KMS-11 (cell line): ENCODE data around the gene CELF2.

ENCODE experiments used
- H2AFZ ChIP-seq: fragments of 200-600 bp; sonication (generic); 2 replicates; pipeline ENCODE4 v1.6.1; 2016; ENCODE audit warnings: antibody characterized with exemption, mixed run types, low read depth
- H3K27ac ChIP-seq: fragments of 200-600 bp; sonication (generic); 2 replicates; pipeline ENCODE4 v1.6.1; 2016; ENCODE audit warnings: mild to moderate bottlenecking, mixed run types
- H3K27me3 ChIP-seq: fragments of 200-600 bp; sonication (generic); 2 replicates; pipeline ENCODE4 v1.6.1; 2017; ENCODE audit warnings: mild to moderate bottlenecking, low read depth, mixed run types, moderate library complexity; ENCODE audit not compliant: insufficient read depth
- H3K36me3 ChIP-seq: fragments of 200-600 bp; sonication (generic); 2 replicates; pipeline ENCODE4 v1.6.1; 2017; ENCODE audit warnings: mild to moderate bottlenecking, mixed run types; ENCODE audit not compliant: insufficient read depth
- H3K4me1 ChIP-seq: fragments of 200-600 bp; sonication (generic); 2 replicates; pipeline ENCODE4 v1.6.1; 2016; ENCODE audit warnings: mild to moderate bottlenecking, low read depth, mixed run types; ENCODE audit not compliant: poor library complexity, severe bottlenecking
- H3K4me2 ChIP-seq: fragments of 200-600 bp; sonication (generic); 2 replicates; pipeline ENCODE4 v1.7.0; 2016; ENCODE audit warnings: mild to moderate bottlenecking, mixed run types
- H3K4me3 ChIP-seq: fragments of 200-600 bp; sonication (generic); IDR thresholded peaks from 2 replicates; pipeline ENCODE4 v1.6.1; 2017; ENCODE audit warnings: low read depth, low read length, mixed read lengths; ENCODE audit not compliant: insufficient read depth
- H3K79me2 ChIP-seq: fragments of 200-600 bp; sonication (generic); 2 replicates; pipeline ENCODE4 v1.6.1; 2016; ENCODE audit warnings: low read depth, mixed run types; ENCODE audit not compliant: insufficient read depth
- H3K9ac ChIP-seq: fragments of 200-600 bp; sonication (generic); 2 replicates; pipeline ENCODE4 v1.6.1; 2016; ENCODE audit warnings: mild to moderate bottlenecking, mixed run types
- H4K20me1 ChIP-seq: fragments of 200-600 bp; sonication (generic); 2 replicates; pipeline ENCODE4 v1.6.1; 2016; ENCODE audit warnings: mild to moderate bottlenecking, mixed run types; ENCODE audit not compliant: insufficient read depth
- TF ChIP-seq, protein P1 (sequence below): fragments of 200-600 bp; sonication (generic); conservative IDR thresholded peaks from 2 replicates; pipeline ENCODE4 v1.6.1; 2017; ENCODE audit warnings: low read depth, mild to moderate bottlenecking, antibody characterized with exemption, low read length, moderate library complexity, mixed read lengths

The CELF2 gene

DNA sequence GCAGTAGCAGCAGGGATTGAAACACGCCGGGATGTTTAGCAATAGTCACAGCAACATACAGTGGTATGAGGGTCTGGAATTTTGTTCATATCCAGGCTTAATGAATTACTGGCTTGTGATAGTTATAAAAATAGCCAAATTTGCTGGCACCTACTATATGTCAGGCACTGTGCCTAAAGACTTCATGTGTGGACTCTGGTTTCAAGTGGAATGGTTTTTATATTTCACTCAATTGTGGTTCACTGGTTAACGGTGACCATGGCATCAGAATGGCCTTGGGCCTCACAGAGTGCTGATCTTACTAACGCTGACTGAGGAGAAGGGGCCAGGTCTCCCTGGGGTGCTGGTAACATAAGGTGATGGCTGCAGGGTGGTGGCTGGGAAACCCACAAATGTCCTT is 55.7 kb downstream of the CELF2 start:
- H3K4me2 ChIP-seq: no peak overlapping the region
- H3K27ac ChIP-seq: no peak overlapping the region
- TF ChIP-seq, protein P1, sequence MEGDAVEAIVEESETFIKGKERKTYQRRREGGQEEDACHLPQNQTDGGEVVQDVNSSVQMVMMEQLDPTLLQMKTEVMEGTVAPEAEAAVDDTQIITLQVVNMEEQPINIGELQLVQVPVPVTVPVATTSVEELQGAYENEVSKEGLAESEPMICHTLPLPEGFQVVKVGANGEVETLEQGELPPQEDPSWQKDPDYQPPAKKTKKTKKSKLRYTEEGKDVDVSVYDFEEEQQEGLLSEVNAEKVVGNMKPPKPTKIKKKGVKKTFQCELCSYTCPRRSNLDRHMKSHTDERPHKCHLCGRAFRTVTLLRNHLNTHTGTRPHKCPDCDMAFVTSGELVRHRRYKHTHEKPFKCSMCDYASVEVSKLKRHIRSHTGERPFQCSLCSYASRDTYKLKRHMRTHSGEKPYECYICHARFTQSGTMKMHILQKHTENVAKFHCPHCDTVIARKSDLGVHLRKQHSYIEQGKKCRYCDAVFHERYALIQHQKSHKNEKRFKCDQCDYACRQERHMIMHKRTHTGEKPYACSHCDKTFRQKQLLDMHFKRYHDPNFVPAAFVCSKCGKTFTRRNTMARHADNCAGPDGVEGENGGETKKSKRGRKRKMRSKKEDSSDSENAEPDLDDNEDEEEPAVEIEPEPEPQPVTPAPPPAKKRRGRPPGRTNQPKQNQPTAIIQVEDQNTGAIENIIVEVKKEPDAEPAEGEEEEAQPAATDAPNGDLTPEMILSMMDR: no peak
- no peaks in the 10 kb centered on the region for H4K20me1 ChIP-seq
- no peaks in the 10 kb centered on the region for H3K27me3 ChIP-seq
- H3K36me3 ChIP-seq: no peaks in the 10 kb centered on the region
- H3K4me1 ChIP-seq: no peaks in the 10 kb centered on the region
- no peak overlapping the region for H3K9ac ChIP-seq
- H3K79me2 ChIP-seq: no peaks in the 10 kb centered on the region
- H2AFZ ChIP-seq: no peak overlapping the region
- no peak overlapping the region for H3K4me3 ChIP-seq

DNA sequence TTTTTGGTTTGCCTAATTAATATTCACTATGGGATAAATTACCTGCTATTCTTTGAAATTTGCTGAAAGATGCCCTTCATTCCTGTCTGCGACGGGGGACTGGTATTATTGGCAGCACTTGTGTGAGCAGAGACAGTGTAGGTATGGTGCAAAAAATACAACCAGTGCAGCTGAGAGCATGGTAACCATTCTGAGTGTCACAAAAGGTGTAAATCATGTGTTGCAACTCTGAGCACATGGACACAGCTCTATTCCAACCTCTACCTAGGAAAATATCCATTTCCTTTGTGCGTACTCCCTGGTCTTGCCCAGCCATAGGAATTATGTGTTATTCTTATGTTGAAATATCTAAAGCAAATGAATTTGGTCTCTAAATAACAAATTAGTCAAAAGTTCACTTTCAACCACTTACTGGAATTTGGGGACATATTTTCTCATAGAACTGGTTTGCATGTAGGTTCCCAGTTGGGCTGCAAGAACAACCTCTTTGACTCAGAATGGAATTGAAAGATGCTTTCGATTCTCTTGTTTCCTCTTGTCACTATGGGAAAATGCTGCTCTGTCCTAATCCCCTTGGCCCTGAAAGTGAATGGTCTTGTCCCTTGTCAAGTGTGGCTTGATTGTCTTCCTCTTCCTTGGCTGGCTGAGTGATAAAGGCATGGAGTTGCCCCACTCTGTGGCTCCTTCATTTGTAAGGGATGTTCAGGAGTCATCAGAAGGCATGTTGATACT is 57.0 kb downstream of the CELF2 start:
- Histone ChIP-seq H3K4me1 (no peaks in the 10 kb centered on the region), H3K79me2 (no peaks in the 10 kb centered on the region), H3K27me3 (no peaks in the 10 kb centered on the region), H3K4me2 (no peak overlapping the region), H3K36me3 (no peaks in the 10 kb centered on the region), H3K27ac (no peak overlapping the region), H3K4me3 (no peak overlapping the region), H2AFZ (no peak overlapping the region), H4K20me1 (no peaks in the 10 kb centered on the region), H3K9ac (no peak overlapping the region)
- TF ChIP-seq, protein P1: no peak

DNA sequence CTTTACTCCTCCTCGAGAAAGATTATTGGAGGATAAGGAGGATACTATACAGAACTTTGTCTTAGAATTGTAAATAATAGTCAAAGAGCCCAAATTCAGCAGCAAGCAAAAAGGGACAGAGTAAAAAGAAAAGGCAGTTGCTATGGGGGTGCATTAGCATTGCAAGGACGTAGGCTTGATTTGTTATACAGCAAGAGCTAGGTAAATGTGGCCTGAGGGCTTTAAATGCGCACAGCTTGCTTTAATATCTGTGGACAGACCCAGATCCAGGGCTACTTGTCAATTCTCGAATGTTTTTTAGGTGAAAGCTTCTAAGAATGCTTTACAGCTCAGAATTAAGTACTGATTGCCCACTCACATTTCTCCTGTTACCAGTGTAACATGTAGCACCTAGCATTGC is 58.5 kb downstream of the CELF2 start:
- TF ChIP-seq, protein P1: no peak
- no peak overlapping the region for H3K4me2 ChIP-seq

DNA sequence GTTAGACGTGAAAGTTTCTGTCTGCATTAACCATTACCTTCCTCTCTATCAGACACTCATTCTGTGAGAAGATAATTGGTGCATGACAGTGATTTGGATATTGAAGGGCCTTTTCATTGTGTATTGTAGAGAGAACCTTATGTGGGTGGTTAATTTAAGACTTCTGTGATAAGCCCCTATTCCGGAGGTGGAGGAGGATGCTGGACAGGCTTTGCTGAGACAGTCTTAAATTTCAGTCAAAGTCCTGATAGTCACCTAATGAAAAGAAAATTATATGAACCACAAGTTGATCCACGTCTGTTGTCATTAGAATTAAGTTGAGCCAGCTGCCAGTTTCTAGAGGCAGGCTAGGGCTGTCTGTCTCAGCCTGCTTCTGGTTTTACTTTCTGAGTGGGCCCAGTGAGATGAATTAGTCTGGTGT is 62.9 kb downstream of the CELF2 start:
- H3K4me1 ChIP-seq: peaks cover 18% of the 10 kb centered on the region
- H3K36me3 ChIP-seq: no peaks in the 10 kb centered on the region
- no peak overlapping the region for H3K9ac ChIP-seq
- no peak overlapping the region for H2AFZ ChIP-seq
- no peaks in the 10 kb centered on the region for H3K79me2 ChIP-seq
- H3K27me3 ChIP-seq: no peaks in the 10 kb centered on the region
- H4K20me1 ChIP-seq: no peaks in the 10 kb centered on the region
- no peak overlapping the region for H3K4me3 ChIP-seq
- peak overlapping the region; percentile 24; the same call in 1 of the 2 replicates for H3K4me2 ChIP-seq
- peak overlapping the region; percentile 17; the same call in 1 of the 2 replicates for H3K27ac ChIP-seq
- TF ChIP-seq, protein P1: no peak

More for the DNA sequence above, 58.5 kb downstream of the CELF2 start:
- Histone ChIP-seq H3K27ac (no peak overlapping the region), H3K4me1 (peaks cover 13% of the 10 kb centered on the region), H4K20me1 (no peaks in the 10 kb centered on the region), H3K27me3 (no peaks in the 10 kb centered on the region), H2AFZ (no peak overlapping the region), H3K36me3 (no peaks in the 10 kb centered on the region), H3K79me2 (no peaks in the 10 kb centered on the region), H3K4me3 (no peak overlapping the region), H3K9ac (no peak overlapping the region)
